Pancreas (tissue), 10 donors: ENCODE measurements around the gene SPOPL. TPM values are rescaled to one million over a fixed set of nuclear protein-coding genes. Genes with fewer than 3 reads are reported as not detected.
"Not testable (repeated sequence)": the region's sequence is repeated elsewhere in the genome, so short reads cannot be mapped to it uniquely, and the experiment has no call there.

Experiments
- ATAC-seq, 4 donors: fragments of 200-7000 bp; cut with Tn5 transposase; one replicate each; pipeline versions ENCODE4 v1.8.0 to v1.9.1; 2020; ENCODE audit warnings: mild to moderate bottlenecking in 4 of 4, moderate library complexity in 4 of 4
- DNase-seq, 6 donors: peaks; one replicate each; pipeline ENCODE4 v3.0.0-alpha.2; 2020
- FAIRE-seq: peaks from 2 replicates; lab custom pipeline; 2012; peaks lifted over from hg19 to GRCh38; lab: Jason Lieb, UNC
- H3K27ac ChIP-seq, 4 donors: fragments of 200-600 bp; sonication (generic); 1 replicate in 3 of 4; 2 replicates in 1 of 4; pipeline versions ENCODE4 v1.5.0 to v1.8.0; 2020
- H3K27me3 ChIP-seq, 4 donors: fragments of 200-600 bp; one replicate each; pipeline ENCODE4 v1.8.0; 2021
- H3K36me3 ChIP-seq, 3 donors: fragments of 200-600 bp; sonication (generic) in 1 of 3; one replicate each; pipeline versions ENCODE4 v1.5.0 to v1.8.0; 2020 to 2021
- H3K4me1 ChIP-seq, 3 donors: fragments of 200-600 bp; one replicate each; pipeline ENCODE4 v1.8.0; 2021
- H3K4me3 ChIP-seq, 4 donors: fragments of 200-600 bp; sonication (generic) in 2 of 4; one replicate each; pipeline versions ENCODE4 v1.5.0 to v1.8.0; 2020 to 2021
- H3K9me3 ChIP-seq, 4 donors: fragments of 200-600 bp; one replicate each; pipeline ENCODE4 v1.8.0; 2021
- WGBS, 2 donors: extraction: QIAGEN DNeasy Blood & Tissue Kit; methylation state at CpG; one replicate each; pipeline ENCODE4 v1.1.7; 2013; 5-methylcytosine and 5-hydroxymethylcytosine counted together
- intact Hi-C, 3 donors: fragments of 100-400 bp; cut with DNase I; formaldehyde crosslinking; loops; one replicate each; pipeline versions ENCODE4 v1.11.1 to v1.14.2; 2022
- polyA plus RNA-seq, 2 donors: library from polyadenylated mRNA; stranded (reverse); fragments of 200-250 nt; gene quantifications; one replicate each; pipeline ENCODE4 v1.2.3, GENCODE V29; 2013
- total RNA-seq, 6 donors: library from RNA; stranded (reverse); fragmentation: NEBNext Ultra II Directional in 4 of 6; extraction: Animal tissue kit (Norgen Biotek cat#: 25700) in 4 of 6; gene quantifications; one replicate each; pipeline versions ENCODE4 v1.2.1 to v1.2.4, GENCODE V29; 2021 to 2023
- TF ChIP-seq, protein P1 (sequence below), 4 donors: fragments of 200-600 bp; sonication (generic) in 3 of 4; IDR thresholded peaks; one replicate each; pipeline versions ENCODE4 v1.5.0 to v1.8.0; 2021; ENCODE audit warnings: antibody characterized with exemption in 4 of 4
- donor health status: healthy with polysubstance abuse.
- donor health status: DM: no; HTN: no; CAD: no; lungs with moderate emphysema.
- donor health status: DM: no; HTN: no; CAD: no.
- donor health status: control.
- donor health status: control.
- donor health status: Bipolar disorder and iron deficiency.
- donor health status: DM: yes; HTN: yes; CAD: no.
- donor health status: DM: no; HTN: no; CAD: no.
- donor health status: DM: no; HTN: no; CAD: no.
- donor health status: DM: yes; HTN: yes; CAD: no.

The SPOPL gene
- total and polyA plus RNA-seq, 8 donors, result 2.5 to 18.5 (median 9.6) TPM

DNA sequence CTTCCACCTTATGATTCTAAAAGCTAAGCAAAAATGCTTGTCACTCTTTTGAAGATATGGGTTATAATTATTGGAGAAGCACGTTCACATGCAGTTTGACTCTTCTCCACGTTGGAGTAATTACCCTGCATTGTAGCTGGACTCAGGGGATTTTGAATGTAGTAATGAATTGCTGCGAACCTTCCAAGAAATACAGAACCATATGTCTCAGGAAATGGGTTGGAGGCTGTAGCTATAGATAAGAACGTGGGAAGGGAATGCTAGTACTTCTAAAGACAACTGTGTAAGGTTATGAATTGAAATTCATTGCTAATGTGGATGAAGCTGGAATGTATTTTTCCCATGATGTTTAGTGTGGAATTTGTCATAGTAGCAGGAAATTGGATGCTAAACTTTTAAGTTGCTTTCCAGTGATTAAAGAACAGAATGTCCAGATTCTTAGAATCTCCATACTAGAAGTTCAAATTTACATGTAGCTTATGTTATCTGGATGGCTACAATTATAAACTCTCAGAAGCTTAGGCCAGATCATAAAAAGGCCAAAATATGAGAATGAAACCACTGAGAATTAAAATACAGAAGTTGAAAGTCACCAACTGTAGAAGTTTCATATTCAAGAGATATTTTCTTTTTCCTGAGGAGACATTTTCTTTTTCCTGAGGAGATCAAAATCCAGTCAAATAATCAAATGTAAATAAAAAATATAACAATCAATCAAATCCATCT lies 27.3 kb upstream of the SPOPL start:
- Histone ChIP-seq H3K36me3 (no peaks in the 10 kb centered on the region), H3K27ac (no peak overlapping the region), H3K27me3 (no peaks in the 10 kb centered on the region), H3K9me3 (no peaks in the 10 kb centered on the region), H3K4me3 (no peak overlapping the region), H3K4me1 (peaks cover 0 to 3% (median 0%) of the 10 kb centered on the region in 3 donors)
- TF ChIP-seq, protein P1, sequence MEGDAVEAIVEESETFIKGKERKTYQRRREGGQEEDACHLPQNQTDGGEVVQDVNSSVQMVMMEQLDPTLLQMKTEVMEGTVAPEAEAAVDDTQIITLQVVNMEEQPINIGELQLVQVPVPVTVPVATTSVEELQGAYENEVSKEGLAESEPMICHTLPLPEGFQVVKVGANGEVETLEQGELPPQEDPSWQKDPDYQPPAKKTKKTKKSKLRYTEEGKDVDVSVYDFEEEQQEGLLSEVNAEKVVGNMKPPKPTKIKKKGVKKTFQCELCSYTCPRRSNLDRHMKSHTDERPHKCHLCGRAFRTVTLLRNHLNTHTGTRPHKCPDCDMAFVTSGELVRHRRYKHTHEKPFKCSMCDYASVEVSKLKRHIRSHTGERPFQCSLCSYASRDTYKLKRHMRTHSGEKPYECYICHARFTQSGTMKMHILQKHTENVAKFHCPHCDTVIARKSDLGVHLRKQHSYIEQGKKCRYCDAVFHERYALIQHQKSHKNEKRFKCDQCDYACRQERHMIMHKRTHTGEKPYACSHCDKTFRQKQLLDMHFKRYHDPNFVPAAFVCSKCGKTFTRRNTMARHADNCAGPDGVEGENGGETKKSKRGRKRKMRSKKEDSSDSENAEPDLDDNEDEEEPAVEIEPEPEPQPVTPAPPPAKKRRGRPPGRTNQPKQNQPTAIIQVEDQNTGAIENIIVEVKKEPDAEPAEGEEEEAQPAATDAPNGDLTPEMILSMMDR (IDR thresholded peaks at IDR 0.05), result no peak
- FAIRE-seq (no peak), DNase-seq (no peak), ATAC-seq (no peak)
- WGBS, 2 donors, result 69 to 73% methylated on average over 4 of the region's 4 CpGs
- intact Hi-C loops, result no loop called here

DNA sequence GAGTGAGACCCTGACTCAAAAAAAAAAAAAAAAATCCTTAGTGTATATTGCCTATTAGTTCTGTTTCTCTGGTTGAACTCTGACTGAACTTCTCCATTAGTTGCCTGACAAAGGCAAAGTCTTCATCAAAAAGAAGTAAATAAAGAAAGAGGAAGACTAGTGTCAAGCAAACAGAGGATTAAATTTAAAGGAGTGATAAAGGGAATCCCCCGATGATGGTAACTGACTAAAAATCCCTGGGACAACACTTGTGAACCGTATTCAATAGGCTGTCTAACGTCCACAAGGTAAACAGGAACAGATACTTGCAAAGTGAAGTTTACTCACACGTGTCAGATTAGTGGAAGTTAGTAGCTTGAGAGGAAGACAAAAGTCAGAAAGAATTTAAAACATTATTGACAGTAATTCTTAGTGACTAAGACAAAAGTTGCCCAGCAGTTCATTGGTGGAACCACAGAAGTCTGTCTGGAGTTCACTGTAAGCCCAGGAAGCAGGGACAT lies 26.2 kb upstream of the SPOPL start:
- FAIRE-seq, result no peak
- H3K9me3 ChIP-seq, result no peaks in the 10 kb centered on the region
- peaks cover 0 to 3% (median 0%) of the 10 kb centered on the region in 3 donors for H3K4me1 ChIP-seq
- 39 to 43% methylated on average over 4 of the region's 4 CpGs for WGBS, 2 donors
- H3K27me3 ChIP-seq, result no peaks in the 10 kb centered on the region
- TF ChIP-seq, protein P1 (IDR thresholded peaks at IDR 0.05), result no peak
- no peak for DNase-seq
- H3K4me3 ChIP-seq, result no peak overlapping the region
- intact Hi-C loops, result no loop called here
- no peak overlapping the region for H3K27ac ChIP-seq
- peak in 2 of 4 donors; percentile 27 to 36 for ATAC-seq
- H3K36me3 ChIP-seq, result no peaks in the 10 kb centered on the region

DNA sequence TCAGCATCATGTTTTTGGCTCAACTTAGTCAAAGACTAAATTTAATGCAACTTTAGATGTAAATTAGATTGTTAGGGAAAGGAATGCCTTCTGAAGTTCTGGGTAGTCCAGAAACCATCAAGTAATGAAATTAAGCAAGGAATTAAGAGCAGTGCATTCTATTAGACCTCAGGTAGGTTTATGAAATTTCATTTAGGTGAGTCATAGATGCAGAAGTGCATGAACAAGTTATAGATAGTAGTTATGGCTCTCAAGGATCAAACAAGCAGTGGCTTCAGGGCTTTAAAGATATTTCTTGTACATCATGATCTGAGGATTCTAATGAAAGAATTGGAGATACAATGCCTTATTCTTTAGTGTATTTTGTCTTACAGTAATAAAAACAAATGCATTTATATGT lies 25.4 kb upstream of the SPOPL start:
- no peaks in the 10 kb centered on the region for H3K9me3 ChIP-seq
- intact Hi-C loops, result no loop called here
- TF ChIP-seq, protein P1 (IDR thresholded peaks at IDR 0.05), result no peak
- no peaks in the 10 kb centered on the region for H3K36me3 ChIP-seq
- no peak overlapping the region for H3K4me3 ChIP-seq
- no peaks in the 10 kb centered on the region for H3K27me3 ChIP-seq
- ATAC-seq, result no peak
- peaks cover 0 to 3% (median 0%) of the 10 kb centered on the region in 3 donors for H3K4me1 ChIP-seq
- FAIRE-seq, result no peak
- H3K27ac ChIP-seq, result no peak overlapping the region
- no peak for DNase-seq

DNA sequence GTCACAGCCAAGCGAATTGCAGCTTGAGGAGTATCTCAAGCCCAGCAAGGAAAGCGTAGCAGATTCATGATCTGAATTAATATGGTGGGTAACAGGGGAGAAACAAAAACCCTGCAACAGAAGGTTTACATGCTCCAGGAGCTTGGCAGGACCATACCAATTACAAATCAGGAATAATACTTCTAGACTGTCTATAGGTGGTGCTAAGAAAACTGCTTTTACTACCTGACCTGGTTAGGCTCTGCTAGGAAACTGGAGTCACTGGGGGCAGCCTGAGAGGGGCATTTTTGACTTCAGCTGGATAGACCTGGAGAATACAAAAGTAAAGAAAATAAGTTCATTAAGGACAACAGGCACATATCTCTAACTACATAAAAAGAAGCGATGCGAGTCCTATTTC lies 24.6 kb upstream of the SPOPL start:
- TF ChIP-seq, protein P1 (IDR thresholded peaks at IDR 0.05), result no peak
- Histone ChIP-seq H3K36me3 (no peaks in the 10 kb centered on the region), H3K4me1 (peaks cover 0 to 3% (median 0%) of the 10 kb centered on the region in 3 donors), H3K27ac (no peak overlapping the region), H3K27me3 (no peaks in the 10 kb centered on the region), H3K9me3 (no peaks in the 10 kb centered on the region), H3K4me3 (no peak overlapping the region)
- intact Hi-C loops, result no loop called here
- FAIRE-seq (no peak), DNase-seq (no peak), ATAC-seq (peak in 3 of 4 donors; percentile 53 to 65 (median 55))
- 94 to 95% methylated on average over 4 of the region's 4 CpGs for WGBS, 2 donors

DNA sequence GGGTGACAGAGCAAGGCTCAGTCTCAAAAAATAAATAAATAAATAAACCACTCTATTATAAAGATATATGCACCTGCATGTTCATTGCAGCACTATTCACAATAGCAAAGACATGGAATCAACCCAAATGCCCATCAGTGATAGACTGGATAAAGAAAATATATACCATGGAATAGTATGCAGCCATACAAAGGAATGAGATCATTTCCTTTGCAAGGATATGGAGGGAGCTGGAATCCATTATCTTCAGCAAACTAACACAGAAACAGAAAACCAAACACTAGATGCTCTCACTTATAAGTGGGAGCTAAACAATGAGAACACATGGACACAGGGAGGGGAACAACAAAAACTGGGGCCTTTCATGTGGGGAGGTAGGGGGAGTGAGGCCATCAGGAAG lies 18.8 kb upstream of the SPOPL start:
- H3K9me3 ChIP-seq, H3K27me3 ChIP-seq, intact Hi-C loops, H3K27ac ChIP-seq, H3K36me3 ChIP-seq, DNase-seq, H3K4me1 ChIP-seq, ATAC-seq, H3K4me3 ChIP-seq, FAIRE-seq: not testable (repeated sequence)
